Hematopoietic multipotent progenitor cell treated with erythropoietin and hydrocortisone succinate and interleukin-3 and kit ligand, for 15 days (in vitro differentiated cells): ENCODE data around the gene NT5DC2.

Experiments
- DNase-seq: peaks from one replicate; pipeline ENCODE4 v3.0.0-alpha.2; 2015; ENCODE audit warnings: low spot score

NT5DC2 gene

GRCh38 chr3:52509753-52510328 is 23.8 kb downstream of the NT5DC2 start:
- DNase-seq = no peak

- DNase-seq = no peak
Observed at GRCh38 chr3:52507359-52507758, 26.3 kb downstream of the NT5DC2 start.

GRCh38 chr3:52506266-52506966 is 27.2 kb downstream of the NT5DC2 start:
- no peak for DNase-seq

GRCh38 chr3:52504977-52505376 is 28.7 kb downstream of the NT5DC2 start:
- no peak for DNase-seq

- no peak for DNase-seq
Observed at GRCh38 chr3:52503788-52504424, 29.8 kb downstream of the NT5DC2 start.

- DNase-seq = no peak
Observed at GRCh38 chr3:52502808-52503350, 30.8 kb downstream of the NT5DC2 start.

- no peak for DNase-seq
Observed at GRCh38 chr3:52502001-52502400, 31.7 kb downstream of the NT5DC2 start.

GRCh38 chr3:52501046-52501445 is 32.6 kb downstream of the NT5DC2 start:
- DNase-seq = no peak

- DNase-seq = no peak
Observed at GRCh38 chr3:52498137-52499054, 35.3 kb downstream of the NT5DC2 start.

- DNase-seq = no peak
Observed at GRCh38 chr3:52495777-52496602, 37.7 kb downstream of the NT5DC2 start.

GRCh38 chr3:52494886-52495495 is 38.7 kb downstream of the NT5DC2 start, which contains the start of gene STAB1:
Gene STAB1 (plus strand): TSS chr3:52495338. CDS start chr3:52495414, 76 bp downstream.
- DNase-seq = no peak

GRCh38 chr3:52494445-52494844 is 39.2 kb downstream of the NT5DC2 start:
- no peak for DNase-seq

GRCh38 chr3:52493232-52494017 is 40.2 kb downstream of the NT5DC2 start:
- DNase-seq = no peak

- no peak for DNase-seq
Observed at GRCh38 chr3:52492059-52492458, 41.6 kb downstream of the NT5DC2 start.

GRCh38 chr3:52490939-52491526 is 42.6 kb downstream of the NT5DC2 start:
- no peak for DNase-seq

GRCh38 chr3:52490035-52490938 is 43.4 kb downstream of the NT5DC2 start:
- no peak for DNase-seq

- no peak for DNase-seq
Observed at GRCh38 chr3:52489453-52489852, 44.2 kb downstream of the NT5DC2 start.

- no peak for DNase-seq
Observed at GRCh38 chr3:52488746-52489145, 44.9 kb downstream of the NT5DC2 start.
